ENCODE data around the gene ERO1B.

The ERO1B gene

GRCh38 chr1:236281198-236281653 lies 532 bp downstream of the ERO1B start:
- peaks cover 34% of the 10 kb centered on the region for H3K27me3 ChIP-seq (ENCODE audit: control insufficient read depth, insufficient read depth, low read length)
- H3K4me3 ChIP-seq (ENCODE audit: low read depth, low read length) = peak overlapping the region; percentile 79
- no peaks in the 10 kb centered on the region for H3K9me3 ChIP-seq (ENCODE audit: control insufficient read depth, insufficient read depth, low read length)
- peak overlapping the region; percentile 33; the same call in 1 of the 2 replicates for H3K9ac ChIP-seq (ENCODE audit: low read depth, low read length)
- no peaks in the 10 kb centered on the region for H3K36me3 ChIP-seq (ENCODE audit: control insufficient read depth, insufficient read depth, low read length)
- 0 out of 2 replicates have a peak, but pooled peaks cover 3% of the 10 kb centered on the region for H3K4me1 ChIP-seq (ENCODE audit: control insufficient read depth, insufficient read depth, low read length)
- no peak overlapping the region for H3K27ac ChIP-seq (ENCODE audit: low read depth, low read length)

GRCh38 chr1:236280438-236281197 lies 1.1 kb downstream of the ERO1B start:
- no peaks in the 10 kb centered on the region for H3K9me3 ChIP-seq (ENCODE audit: control insufficient read depth, insufficient read depth, low read length)
- peak overlapping the region; percentile 79 for H3K4me3 ChIP-seq (ENCODE audit: low read depth, low read length)
- H3K36me3 ChIP-seq (ENCODE audit: control insufficient read depth, insufficient read depth, low read length) = no peaks in the 10 kb centered on the region
- 0 out of 2 replicates have a peak, but pooled peaks cover 3% of the 10 kb centered on the region for H3K4me1 ChIP-seq (ENCODE audit: control insufficient read depth, insufficient read depth, low read length)
- peaks cover 34% of the 10 kb centered on the region for H3K27me3 ChIP-seq (ENCODE audit: control insufficient read depth, insufficient read depth, low read length)
- H3K9ac ChIP-seq (ENCODE audit: low read depth, low read length) = 0 out of 2 replicates have a peak overlapping the region, but pooled peaks have one; percentile 33
- no peak overlapping the region for H3K27ac ChIP-seq (ENCODE audit: low read depth, low read length)

- no peaks in the 10 kb centered on the region for H3K36me3 ChIP-seq (ENCODE audit: control insufficient read depth, insufficient read depth, low read length)
- peaks cover 9% of the 10 kb centered on the region for H3K27me3 ChIP-seq (ENCODE audit: control insufficient read depth, insufficient read depth, low read length)
- no peak overlapping the region for H3K27ac ChIP-seq (ENCODE audit: low read depth, low read length)
- H3K9ac ChIP-seq (ENCODE audit: low read depth, low read length) = no peak overlapping the region
- no peaks in the 10 kb centered on the region for H3K4me1 ChIP-seq (ENCODE audit: control insufficient read depth, insufficient read depth, low read length)
- no peak overlapping the region for H3K4me3 ChIP-seq (ENCODE audit: low read depth, low read length)
- no peaks in the 10 kb centered on the region for H3K9me3 ChIP-seq (ENCODE audit: control insufficient read depth, insufficient read depth, low read length)
Observed at GRCh38 chr1:236275586-236275985, 6.2 kb downstream of the ERO1B start.

GRCh38 chr1:236275061-236275460 lies 6.7 kb downstream of the ERO1B start:
- Histone ChIP-seq H3K36me3 (ENCODE audit: control insufficient read depth, insufficient read depth, low read length) (no peaks in the 10 kb centered on the region), H3K4me1 (ENCODE audit: control insufficient read depth, insufficient read depth, low read length) (no peaks in the 10 kb centered on the region), H3K9ac (ENCODE audit: low read depth, low read length) (no peak overlapping the region), H3K4me3 (ENCODE audit: low read depth, low read length) (no peak overlapping the region), H3K9me3 (ENCODE audit: control insufficient read depth, insufficient read depth, low read length) (no peaks in the 10 kb centered on the region), H3K27ac (ENCODE audit: low read depth, low read length) (no peak overlapping the region), H3K27me3 (ENCODE audit: control insufficient read depth, insufficient read depth, low read length) (peaks cover 4% of the 10 kb centered on the region; the same call in 1 of the 2 replicates)

GRCh38 chr1:236273358-236273757 lies 8.4 kb downstream of the ERO1B start:
- Histone ChIP-seq H3K9me3 (ENCODE audit: control insufficient read depth, insufficient read depth, low read length) (no peaks in the 10 kb centered on the region), H3K4me1 (ENCODE audit: control insufficient read depth, insufficient read depth, low read length) (no peaks in the 10 kb centered on the region), H3K27me3 (ENCODE audit: control insufficient read depth, insufficient read depth, low read length) (no peaks in the 10 kb centered on the region), H3K36me3 (ENCODE audit: control insufficient read depth, insufficient read depth, low read length) (no peaks in the 10 kb centered on the region), H3K27ac (ENCODE audit: low read depth, low read length) (no peak overlapping the region), H3K9ac (ENCODE audit: low read depth, low read length) (no peak overlapping the region), H3K4me3 (ENCODE audit: low read depth, low read length) (no peak overlapping the region)

- Histone ChIP-seq H3K9ac (ENCODE audit: low read depth, low read length) (no peak overlapping the region), H3K4me1 (ENCODE audit: control insufficient read depth, insufficient read depth, low read length) (no peaks in the 10 kb centered on the region), H3K27me3 (ENCODE audit: control insufficient read depth, insufficient read depth, low read length) (no peaks in the 10 kb centered on the region), H3K27ac (ENCODE audit: low read depth, low read length) (no peak overlapping the region), H3K36me3 (ENCODE audit: control insufficient read depth, insufficient read depth, low read length) (0 out of 2 replicates have a peak, but pooled peaks cover 2% of the 10 kb centered on the region), H3K9me3 (ENCODE audit: control insufficient read depth, insufficient read depth, low read length) (no peaks in the 10 kb centered on the region), H3K4me3 (ENCODE audit: low read depth, low read length) (no peak overlapping the region)
Observed at GRCh38 chr1:236269439-236269838, 12.3 kb downstream of the ERO1B start.

- Histone ChIP-seq H3K4me1 (ENCODE audit: control insufficient read depth, insufficient read depth, low read length) (no peaks in the 10 kb centered on the region), H3K9ac (ENCODE audit: low read depth, low read length) (no peak overlapping the region), H3K27ac (ENCODE audit: low read depth, low read length) (no peak overlapping the region), H3K4me3 (ENCODE audit: low read depth, low read length) (no peak overlapping the region), H3K36me3 (ENCODE audit: control insufficient read depth, insufficient read depth, low read length) (no peaks in the 10 kb centered on the region), H3K27me3 (ENCODE audit: control insufficient read depth, insufficient read depth, low read length) (no peaks in the 10 kb centered on the region), H3K9me3 (ENCODE audit: control insufficient read depth, insufficient read depth, low read length) (peaks cover 7% of the 10 kb centered on the region; the same call in 1 of the 2 replicates)
Observed at GRCh38 chr1:236261898-236262297, 19.9 kb downstream of the ERO1B start.

GRCh38 chr1:236261033-236261432 lies 20.7 kb downstream of the ERO1B start:
- no peak overlapping the region for H3K27ac ChIP-seq (ENCODE audit: low read depth, low read length)
- no peak overlapping the region for H3K4me3 ChIP-seq (ENCODE audit: low read depth, low read length)
- no peaks in the 10 kb centered on the region for H3K27me3 ChIP-seq (ENCODE audit: control insufficient read depth, insufficient read depth, low read length)
- no peaks in the 10 kb centered on the region for H3K36me3 ChIP-seq (ENCODE audit: control insufficient read depth, insufficient read depth, low read length)
- no peak overlapping the region for H3K9ac ChIP-seq (ENCODE audit: low read depth, low read length)
- no peaks in the 10 kb centered on the region for H3K4me1 ChIP-seq (ENCODE audit: control insufficient read depth, insufficient read depth, low read length)
- H3K9me3 ChIP-seq (ENCODE audit: control insufficient read depth, insufficient read depth, low read length) = peaks cover 7% of the 10 kb centered on the region; the same call in 1 of the 2 replicates

GRCh38 chr1:236259043-236259442 lies 22.7 kb downstream of the ERO1B start:
- Histone ChIP-seq H3K27me3 (ENCODE audit: control insufficient read depth, insufficient read depth, low read length) (no peaks in the 10 kb centered on the region), H3K9me3 (ENCODE audit: control insufficient read depth, insufficient read depth, low read length) (peaks cover 7% of the 10 kb centered on the region; the same call in 1 of the 2 replicates), H3K4me1 (ENCODE audit: control insufficient read depth, insufficient read depth, low read length) (no peaks in the 10 kb centered on the region), H3K4me3 (ENCODE audit: low read depth, low read length) (no peak overlapping the region), H3K9ac (ENCODE audit: low read depth, low read length) (no peak overlapping the region), H3K36me3 (ENCODE audit: control insufficient read depth, insufficient read depth, low read length) (no peaks in the 10 kb centered on the region), H3K27ac (ENCODE audit: low read depth, low read length) (no peak overlapping the region)

GRCh38 chr1:236258114-236258622 lies 23.6 kb downstream of the ERO1B start:
- Histone ChIP-seq H3K4me1 (ENCODE audit: control insufficient read depth, insufficient read depth, low read length) (no peaks in the 10 kb centered on the region), H3K27me3 (ENCODE audit: control insufficient read depth, insufficient read depth, low read length) (no peaks in the 10 kb centered on the region), H3K9me3 (ENCODE audit: control insufficient read depth, insufficient read depth, low read length) (peaks cover 7% of the 10 kb centered on the region; the same call in 1 of the 2 replicates), H3K27ac (ENCODE audit: low read depth, low read length) (no peak overlapping the region), H3K4me3 (ENCODE audit: low read depth, low read length) (no peak overlapping the region), H3K36me3 (ENCODE audit: control insufficient read depth, insufficient read depth, low read length) (no peaks in the 10 kb centered on the region), H3K9ac (ENCODE audit: low read depth, low read length) (no peak overlapping the region)

GRCh38 chr1:236257216-236257615 lies 24.5 kb downstream of the ERO1B start:
- H3K4me3 ChIP-seq (ENCODE audit: low read depth, low read length) = no peak overlapping the region
- H3K36me3 ChIP-seq (ENCODE audit: control insufficient read depth, insufficient read depth, low read length) = no peaks in the 10 kb centered on the region
- no peaks in the 10 kb centered on the region for H3K27me3 ChIP-seq (ENCODE audit: control insufficient read depth, insufficient read depth, low read length)
- H3K27ac ChIP-seq (ENCODE audit: low read depth, low read length) = no peak overlapping the region
- no peak overlapping the region for H3K9ac ChIP-seq (ENCODE audit: low read depth, low read length)
- no peaks in the 10 kb centered on the region for H3K4me1 ChIP-seq (ENCODE audit: control insufficient read depth, insufficient read depth, low read length)
- H3K9me3 ChIP-seq (ENCODE audit: control insufficient read depth, insufficient read depth, low read length) = peaks cover 7% of the 10 kb centered on the region; the same call in 1 of the 2 replicates
